ENCODE measurements around the gene ZNF445.
"Not testable (repeated sequence)": the region's sequence is repeated elsewhere in the genome, so short reads cannot be mapped to it uniquely, and the experiment has no call there.

ZNF445 gene

GRCh38 chr3:44501971-44502370, 24.5 kb upstream of the ZNF445 start:
- H3K27me3 ChIP-seq (ENCODE audit: low read depth), result no peaks in the 10 kb centered on the region
- no peak for DNase-seq (ENCODE audit: low spot score in 2 of 2)
- peaks cover 7% of the 10 kb centered on the region; the same call in 1 of the 2 replicates for H3K36me3 ChIP-seq (replicated peaks)
- no peak overlapping the region for H3K4me3 ChIP-seq
- peaks cover 23% of the 10 kb centered on the region for H3K9me3 ChIP-seq
- in situ Hi-C loops (cut with MboI; ENCODE audit: low sequenced_read_pairs), result no loop called here
- H3K4me1 ChIP-seq, result no peaks in the 10 kb centered on the region

- H3K4me3 ChIP-seq; in situ Hi-C loops (cut with MboI; ENCODE audit: low sequenced_read_pairs); H3K27me3 ChIP-seq (ENCODE audit: low read depth); DNase-seq (ENCODE audit: low spot score in 2 of 2); H3K36me3 ChIP-seq (replicated peaks); H3K4me1 ChIP-seq: not testable (repeated sequence)
- H3K9me3 ChIP-seq, result peaks cover 27% of the 10 kb centered on the region
Observed at GRCh38 chr3:44499899-44500168, 22.4 kb upstream of the ZNF445 start.

GRCh38 chr3:44499149-44499898, 21.9 kb upstream of the ZNF445 start:
- peaks cover 3% of the 10 kb centered on the region; the same call in 1 of the 2 replicates for H3K36me3 ChIP-seq (replicated peaks)
- in situ Hi-C loops (cut with MboI; ENCODE audit: low sequenced_read_pairs), result no loop called here
- H3K4me1 ChIP-seq, result no peaks in the 10 kb centered on the region; the same call in 1 of the 2 replicates
- no peaks in the 10 kb centered on the region for H3K27me3 ChIP-seq (ENCODE audit: low read depth)
- H3K9me3 ChIP-seq, result peaks cover 27% of the 10 kb centered on the region
- DNase-seq (ENCODE audit: low spot score in 2 of 2), result no peak
- H3K4me3 ChIP-seq, result no peak overlapping the region

- no peaks in the 10 kb centered on the region; the same call in 1 of the 2 replicates for H3K4me1 ChIP-seq
- in situ Hi-C loops (cut with MboI; ENCODE audit: low sequenced_read_pairs), result no loop called here
- no peak for DNase-seq (ENCODE audit: low spot score in 2 of 2)
- peaks cover 33% of the 10 kb centered on the region for H3K9me3 ChIP-seq
- peaks cover 3% of the 10 kb centered on the region; the same call in 1 of the 2 replicates for H3K36me3 ChIP-seq (replicated peaks)
- no peaks in the 10 kb centered on the region for H3K27me3 ChIP-seq (ENCODE audit: low read depth)
- H3K4me3 ChIP-seq, result no peak overlapping the region
Observed at GRCh38 chr3:44495636-44496415, 18.4 kb upstream of the ZNF445 start.

GRCh38 chr3:44492496-44492895, 15.0 kb upstream of the ZNF445 start:
- Histone ChIP-seq H3K4me3 (no peak overlapping the region), H3K36me3 (replicated peaks) (no peaks in the 10 kb centered on the region; the same call in 1 of the 2 replicates), H3K27me3 (ENCODE audit: low read depth) (no peaks in the 10 kb centered on the region), H3K9me3 (peaks cover 16% of the 10 kb centered on the region), H3K4me1 (no peaks in the 10 kb centered on the region; the same call in 1 of the 2 replicates)
- DNase-seq (ENCODE audit: low spot score in 2 of 2), result no peak
- in situ Hi-C loops (cut with MboI; ENCODE audit: low sequenced_read_pairs), result no loop called here

GRCh38 chr3:44482721-44483120, 5.3 kb upstream of the ZNF445 start:
- no peak for DNase-seq (ENCODE audit: low spot score in 2 of 2)
- Histone ChIP-seq H3K27me3 (ENCODE audit: low read depth) (no peaks in the 10 kb centered on the region), H3K9me3 (no peaks in the 10 kb centered on the region), H3K36me3 (replicated peaks) (no peaks in the 10 kb centered on the region), H3K4me1 (peaks cover 2% of the 10 kb centered on the region; the same call in 1 of the 2 replicates), H3K4me3 (no peak overlapping the region)
- in situ Hi-C loops (cut with MboI; ENCODE audit: low sequenced_read_pairs), result no loop called here

GRCh38 chr3:44478606-44479094, 1.2 kb upstream of the ZNF445 start:
- in situ Hi-C loops (cut with MboI; ENCODE audit: low sequenced_read_pairs), result no loop called here

GRCh38 chr3:44478055-44478468, 592 bp upstream of the ZNF445 start:
- Histone ChIP-seq H3K4me3 (peak overlapping the region; percentile 42), H3K27me3 (ENCODE audit: low read depth) (no peaks in the 10 kb centered on the region), H3K4me1 (peaks cover 3% of the 10 kb centered on the region; the same call in 1 of the 2 replicates), H3K36me3 (replicated peaks) (no peaks in the 10 kb centered on the region), H3K9me3 (no peaks in the 10 kb centered on the region)
- no peak for DNase-seq (ENCODE audit: low spot score in 2 of 2)
- in situ Hi-C loops (cut with MboI; ENCODE audit: low sequenced_read_pairs), result no loop called here

More at GRCh38 chr3:44478606-44479094, 1.2 kb upstream of the ZNF445 start:
- Histone ChIP-seq H3K36me3 (replicated peaks) (no peaks in the 10 kb centered on the region), H3K9me3 (no peaks in the 10 kb centered on the region), H3K4me1 (peaks cover 3% of the 10 kb centered on the region; the same call in 1 of the 2 replicates), H3K4me3 (no peak overlapping the region), H3K27me3 (ENCODE audit: low read depth) (no peaks in the 10 kb centered on the region)
- DNase-seq (ENCODE audit: low spot score in 2 of 2), result no peak

GRCh38 chr3:44476963-44477311, 533 bp downstream of the ZNF445 start:
- no peaks in the 10 kb centered on the region for H3K36me3 ChIP-seq (replicated peaks)
- no peaks in the 10 kb centered on the region for H3K27me3 ChIP-seq (ENCODE audit: low read depth)
- H3K9me3 ChIP-seq, result no peaks in the 10 kb centered on the region
- DNase-seq (ENCODE audit: low spot score in 2 of 2), result no peak
- H3K4me1 ChIP-seq, result peaks cover 3% of the 10 kb centered on the region; the same call in 1 of the 2 replicates
- H3K4me3 ChIP-seq, result peak overlapping the region; percentile 42
- in situ Hi-C loops (cut with MboI; ENCODE audit: low sequenced_read_pairs), result no loop called here

GRCh38 chr3:44476181-44476611, 1.3 kb downstream of the ZNF445 start:
- H3K36me3 ChIP-seq (replicated peaks), result no peaks in the 10 kb centered on the region
- H3K9me3 ChIP-seq, result no peaks in the 10 kb centered on the region
- DNase-seq (ENCODE audit: low spot score in 2 of 2), result peak in 1 of 2 experiments; percentile 27
- peaks cover 3% of the 10 kb centered on the region; the same call in 1 of the 2 replicates for H3K4me1 ChIP-seq
- H3K27me3 ChIP-seq (ENCODE audit: low read depth), result no peaks in the 10 kb centered on the region
- peak overlapping the region; percentile 42 for H3K4me3 ChIP-seq
- in situ Hi-C loops (cut with MboI; ENCODE audit: low sequenced_read_pairs), result no loop called here

- H3K27me3 ChIP-seq (ENCODE audit: low read depth); H3K4me1 ChIP-seq; H3K36me3 ChIP-seq (replicated peaks); in situ Hi-C loops (cut with MboI; ENCODE audit: low sequenced_read_pairs); H3K4me3 ChIP-seq; H3K9me3 ChIP-seq; DNase-seq (ENCODE audit: low spot score in 2 of 2): not testable (repeated sequence)
Observed at GRCh38 chr3:44474886-44475285, 2.6 kb downstream of the ZNF445 start.

- no peak for DNase-seq (ENCODE audit: low spot score in 2 of 2)
- Histone ChIP-seq H3K27me3 (ENCODE audit: low read depth) (no peaks in the 10 kb centered on the region), H3K9me3 (no peaks in the 10 kb centered on the region), H3K4me1 (no peaks in the 10 kb centered on the region), H3K36me3 (replicated peaks) (peaks cover 3% of the 10 kb centered on the region), H3K4me3 (no peak overlapping the region)
- in situ Hi-C loops (cut with MboI; ENCODE audit: low sequenced_read_pairs), result no loop called here
Observed at GRCh38 chr3:44470430-44470829, 7.0 kb downstream of the ZNF445 start.

- H3K36me3 ChIP-seq (replicated peaks), result peaks cover 3% of the 10 kb centered on the region
- no peaks in the 10 kb centered on the region for H3K27me3 ChIP-seq (ENCODE audit: low read depth)
- no peak for DNase-seq (ENCODE audit: low spot score in 2 of 2)
- H3K4me3 ChIP-seq, result no peak overlapping the region
- no peaks in the 10 kb centered on the region for H3K9me3 ChIP-seq
- H3K4me1 ChIP-seq, result no peaks in the 10 kb centered on the region
- in situ Hi-C loops (cut with MboI; ENCODE audit: low sequenced_read_pairs), result no loop called here
Observed at GRCh38 chr3:44469914-44470313, 7.6 kb downstream of the ZNF445 start.

Data from HAP-1 (cell line).